H1 (cell line): Measurements from ENCODE around the gene MISFA. TPM values are rescaled to one million over a fixed set of nuclear protein-coding genes. Genes with fewer than 3 reads are reported as not detected.

Experiments
- CTCF ChIA-PET: fragments of 300-600 bp; sonication (Branson Sonifier 250); formaldehyde crosslinking; loops from one replicate; lab custom pipeline; 2021; ENCODE audit not compliant: partially characterized antibody; lab: Charles Lee
- POLR2A ChIA-PET: fragments of 300-600 bp; sonication (Branson Sonifier 250); formaldehyde crosslinking; loops from one replicate; lab custom pipeline; 2021; ENCODE audit warnings: inconsistent platforms; ENCODE audit not compliant: partially characterized antibody; lab: Charles Lee
- DNase-seq, 2 experiments: peaks; one replicate each; pipeline versions ENCODE4 v3.0.0 to v3.0.0-alpha.2; 2010 to 2022; ENCODE audit warnings: low spot score in 2 of 2, low read depth in 1 of 2, mixed read lengths in 1 of 2
- FAIRE-seq: peaks from 2 replicates; lab custom pipeline; 2011; peaks lifted over from hg19 to GRCh38; lab: Jason Lieb, UNC
- H2AFZ ChIP-seq: 2 replicates; pipeline ENCODE4 v1.8.1; 2012; ENCODE audit warnings: low read length, inconsistent platforms
- H2AK5ac ChIP-seq: 2 replicates; pipeline ENCODE4 v1.6.1; 2013; ENCODE audit warnings: low read depth, low read length
- H2BK120ac ChIP-seq: replicated peaks from 2 replicates; pipeline ENCODE3; 2013; ENCODE audit warnings: low read depth, low read length, inconsistent platforms
- H2BK12ac ChIP-seq: 2 replicates; pipeline ENCODE4 v1.6.1; 2013; ENCODE audit warnings: low read depth, low read length
- H2BK15ac ChIP-seq: 2 replicates; pipeline ENCODE4 v1.6.1; 2013; ENCODE audit warnings: low read length
- H2BK20ac ChIP-seq: 2 replicates; pipeline ENCODE4 v1.6.1; 2013; ENCODE audit warnings: low read length
- H2BK5ac ChIP-seq: 2 replicates; pipeline ENCODE4 v1.6.1; 2013; ENCODE audit warnings: low read depth, low read length
- H3K14ac ChIP-seq: 2 replicates; pipeline ENCODE4 v1.6.1; 2013; ENCODE audit warnings: inconsistent platforms; ENCODE audit not compliant: insufficient read length
- H3K18ac ChIP-seq: 2 replicates; pipeline ENCODE4 v1.6.1; 2013; ENCODE audit warnings: low read length; ENCODE audit errors: extremely low read depth
- H3K23ac ChIP-seq: 2 replicates; pipeline ENCODE4 v1.6.1; 2013; ENCODE audit warnings: inconsistent platforms; ENCODE audit not compliant: insufficient read length
- H3K23me2 ChIP-seq: 2 replicates; pipeline ENCODE4 v1.6.1; 2013; ENCODE audit warnings: low read depth, low read length
- H3K27ac ChIP-seq: 2 replicates; pipeline ENCODE4 v1.6.1; 2011; ENCODE audit warnings: low read depth, low read length, inconsistent platforms
- H3K27me3 ChIP-seq, 4 experiments: replicated peaks in 1 of 4; 1 replicate in 1 of 4; 2 replicates in 3 of 4; pipeline versions ENCODE4 v1.6.1 to v1.8.1; 2011 to 2013; ENCODE audit warnings: low read length in 3 of 4, mild to moderate bottlenecking in 3 of 4, inconsistent platforms in 2 of 4, mixed read lengths in 2 of 4, moderate library complexity in 1 of 4; ENCODE audit not compliant: control insufficient read depth in 3 of 4, insufficient read depth in 3 of 4; ENCODE audit errors: extremely low read depth in 1 of 4
- H3K36me3 ChIP-seq, 4 experiments: 2 replicates each; pipeline versions ENCODE4 v1.6.1 to v1.8.1; 2011 to 2013; ENCODE audit warnings: mild to moderate bottlenecking in 4 of 4, low read length in 3 of 4, moderate library complexity in 2 of 4, control low read depth in 1 of 4, inconsistent platforms in 1 of 4; ENCODE audit not compliant: insufficient read depth in 4 of 4, control insufficient read depth in 2 of 4
- H3K4ac ChIP-seq: replicated peaks from 2 replicates; pipeline ENCODE3; 2013; ENCODE audit warnings: low read length, low read depth, mixed read lengths, inconsistent platforms; ENCODE audit not compliant: insufficient read length
- H3K4me1 ChIP-seq, 4 experiments: replicated peaks in 1 of 4; 1 replicate in 1 of 4; 2 replicates in 3 of 4; pipeline versions ENCODE4 v1.6.1 to v1.8.1; 2011 to 2013; ENCODE audit warnings: low read length in 3 of 4, inconsistent platforms in 2 of 4, mixed read lengths in 1 of 4; ENCODE audit not compliant: insufficient read depth in 4 of 4, control insufficient read depth in 3 of 4
- H3K4me2 ChIP-seq, 2 experiments: 2 replicates each; pipeline versions ENCODE4 v1.6.1 to v1.8.1; 2011 to 2013; ENCODE audit warnings: low read depth in 2 of 2, low read length in 2 of 2, control low read depth in 1 of 2, inconsistent platforms in 1 of 2, mild to moderate bottlenecking in 1 of 2; ENCODE audit not compliant: insufficient read depth in 1 of 2
- H3K4me3 ChIP-seq, 4 experiments: fragments of 200-600, 300-600 bp in 1 of 4; sonication (generic), shearing (Covaris generic), sonication (Bioruptor Twin) in 1 of 4; 2 replicates each; pipeline versions ENCODE4 v1.5.1 to v1.8.1; 2011 to 2016; ENCODE audit warnings: low read length in 4 of 4, low read depth in 3 of 4, control low read depth in 2 of 4, inconsistent platforms in 2 of 4, mild to moderate bottlenecking in 2 of 4, mixed read lengths in 1 of 4, moderate library complexity in 1 of 4; ENCODE audit not compliant: insufficient read depth in 2 of 4; ENCODE audit errors: extremely low read depth in 1 of 4
- H3K56ac ChIP-seq: replicated peaks from 2 replicates; pipeline ENCODE3; 2013; ENCODE audit warnings: low read depth, mild to moderate bottlenecking, mixed read lengths, low read length, inconsistent platforms; ENCODE audit not compliant: insufficient read length
- H3K79me1 ChIP-seq: 2 replicates; pipeline ENCODE4 v1.6.1; 2013; ENCODE audit warnings: low read depth, low read length, control low read depth
- H3K79me2 ChIP-seq, 2 experiments: 2 replicates each; pipeline versions ENCODE4 v1.6.1 to v1.8.1; 2012 to 2013; ENCODE audit warnings: low read length in 2 of 2, mild to moderate bottlenecking in 2 of 2, inconsistent platforms in 1 of 2; ENCODE audit not compliant: insufficient read depth in 2 of 2, control insufficient read depth in 1 of 2
- H3K9ac ChIP-seq, 4 experiments: replicated peaks in 1 of 4; 1 replicate in 1 of 4; 2 replicates in 3 of 4; pipeline versions ENCODE4 v1.6.1 to v1.8.1; 2011 to 2013; ENCODE audit warnings: low read depth in 3 of 4, low read length in 3 of 4, control low read depth in 2 of 4, mild to moderate bottlenecking in 2 of 4, moderate library complexity in 2 of 4, inconsistent platforms in 1 of 4; ENCODE audit errors: extremely low read depth in 1 of 4
- H3K9me3 ChIP-seq, 2 experiments: 2 replicates each; pipeline versions ENCODE4 v1.6.1 to v1.8.1; 2012 to 2013; ENCODE audit warnings: mild to moderate bottlenecking in 2 of 2, moderate library complexity in 2 of 2, control low read depth in 1 of 2, inconsistent platforms in 1 of 2, low read depth in 1 of 2, low read length in 1 of 2, mixed read lengths in 1 of 2; ENCODE audit not compliant: insufficient read depth in 2 of 2
- H4K20me1 ChIP-seq, 2 experiments: replicated peaks in 1 of 2; 2 replicates each; pipeline versions ENCODE3 to v1.8.1; 2011 to 2013; ENCODE audit warnings: inconsistent platforms in 2 of 2, low read length in 2 of 2, mild to moderate bottlenecking in 1 of 2; ENCODE audit not compliant: insufficient read depth in 2 of 2, control insufficient read depth in 1 of 2
- H4K5ac ChIP-seq: 2 replicates; pipeline ENCODE4 v1.6.1; 2013; ENCODE audit warnings: low read length, low read depth, mixed read lengths, inconsistent platforms; ENCODE audit not compliant: insufficient read length
- H4K8ac ChIP-seq: 2 replicates; pipeline ENCODE4 v1.8.0; 2013; ENCODE audit warnings: mild to moderate bottlenecking, moderate library complexity, low read length, inconsistent platforms; ENCODE audit not compliant: insufficient read depth; ENCODE audit errors: extremely low read depth
- H4K91ac ChIP-seq: replicated peaks from 2 replicates; pipeline ENCODE3; 2013; ENCODE audit warnings: low read length, mixed read lengths, inconsistent platforms; ENCODE audit not compliant: insufficient read length
- ASH2L ChIP-seq: fragments of 200-600, 300-600 bp; sonication (generic); IDR thresholded peaks from one replicate; pipeline ENCODE4 v1.7.1; 2017; ENCODE audit warnings: low read length
- CTBP2 ChIP-seq: IDR thresholded peaks from 2 replicates; pipeline ENCODE4 v1.7.0; 2011; ENCODE audit warnings: borderline replicate concordance, mild to moderate bottlenecking, moderate library complexity, mixed read lengths, low read length; ENCODE audit not compliant: insufficient read depth, insufficient read length
- NANOG ChIP-seq: IDR thresholded peaks from 2 replicates; pipeline ENCODE4 v1.6.1; 2011; ENCODE audit warnings: low read length, low read depth, mild to moderate bottlenecking, inconsistent platforms; ENCODE audit not compliant: insufficient read depth, poor library complexity, severe bottlenecking
- POLR2AphosphoS5 ChIP-seq: IDR thresholded peaks from 2 replicates; pipeline ENCODE4 v1.6.1; 2011; ENCODE audit warnings: low read depth, low read length
- RAD21 ChIP-seq, 2 experiments: IDR thresholded peaks in 1 of 2; conservative IDR thresholded peaks in 1 of 2; 2 replicates each; pipeline ENCODE4 v1.6.1; 2011; ENCODE audit warnings: low read depth in 2 of 2, low read length in 2 of 2, improper control_type of control experiment in 1 of 2, inconsistent platforms in 1 of 2, mild to moderate bottlenecking in 1 of 2, moderate library complexity in 1 of 2
- SIX5 ChIP-seq: IDR thresholded peaks from 2 replicates; pipeline ENCODE4 v1.6.1; 2011; ENCODE audit warnings: mild to moderate bottlenecking, low read depth, low read length
- SRF ChIP-seq: IDR thresholded peaks from 2 replicates; pipeline ENCODE4 v1.6.1; 2011; ENCODE audit warnings: mild to moderate bottlenecking, low read depth, low read length, moderate library complexity
- TEAD4 ChIP-seq: IDR thresholded peaks from 2 replicates; pipeline ENCODE4 v1.6.1; 2012; ENCODE audit warnings: low read depth, low read length, inconsistent platforms, mixed read lengths
- WGBS, 2 experiments: shearing (Covaris generic) in 1 of 2; methylation state at CpG; one replicate each; pipeline versions ENCODE4 v1.1.6 to v1.1.7; 2013 to 2015; ENCODE audit warnings: low lambda C conversion rate in 2 of 2, mixed read lengths in 2 of 2, inconsistent platforms in 1 of 2, low coverage in 1 of 2, missing lambda C conversion rate in 1 of 2; ENCODE audit not compliant: insufficient replicate concordance in 2 of 2, insufficient coverage in 1 of 2, insufficient read length in 1 of 2; ENCODE audit errors: extremely low coverage in 1 of 2, missing lambda C conversion rate in 1 of 2; 5-methylcytosine and 5-hydroxymethylcytosine counted together
- polyA plus RNA-seq, 7 experiments: library from polyadenylated mRNA; depleted of rRNA in 3 of 7; stranded (reverse) in 5 of 7; unstranded in 2 of 7; fragments of >200 nt in 5 of 7; fragments of 200-250 nt in 2 of 7; gene quantifications; 1 replicate in 5 of 7; 2 replicates in 1 of 7; 4 replicates in 1 of 7; pipeline versions ENCODE4 v1.2.1 to v1.2.3, GENCODE V29; 2011 to 2013; ENCODE audit warnings: missing spikeins in 2 of 7, mixed read lengths in 2 of 7
- total RNA-seq: library from RNA; stranded (reverse); fragmentation: NEBNext Ultra II Directional; extraction: Animal tissue kit (Norgen Biotek cat#: 25700); gene quantifications from 2 replicates; pipeline ENCODE4 v1.2.1, GENCODE V29; 2021
- TF ChIP-seq, protein P1 (sequence below), 3 experiments: IDR thresholded peaks; 1 replicate in 2 of 3; 2 replicates in 1 of 3; pipeline versions ENCODE4 v1.5.1 to v1.6.1; 2011; ENCODE audit warnings: low read length in 3 of 3, mild to moderate bottlenecking in 3 of 3, inconsistent platforms in 2 of 3, low read depth in 1 of 3, moderate library complexity in 1 of 3; ENCODE audit not compliant: insufficient read depth in 1 of 3; ENCODE audit errors: control extremely low read depth in 1 of 3
- TF ChIP-seq, protein P2 (sequence below): IDR thresholded peaks from 2 replicates; pipeline ENCODE4 v1.6.1; 2011; ENCODE audit warnings: low read length, improper control_type of control experiment

MISFA gene
- total and polyA plus RNA-seq, 2 of the 8 experiments (the other 6 are each of a cell fraction or from before 2014, with no cell fraction given), result 0.51 to 3.8 TPM

DNA sequence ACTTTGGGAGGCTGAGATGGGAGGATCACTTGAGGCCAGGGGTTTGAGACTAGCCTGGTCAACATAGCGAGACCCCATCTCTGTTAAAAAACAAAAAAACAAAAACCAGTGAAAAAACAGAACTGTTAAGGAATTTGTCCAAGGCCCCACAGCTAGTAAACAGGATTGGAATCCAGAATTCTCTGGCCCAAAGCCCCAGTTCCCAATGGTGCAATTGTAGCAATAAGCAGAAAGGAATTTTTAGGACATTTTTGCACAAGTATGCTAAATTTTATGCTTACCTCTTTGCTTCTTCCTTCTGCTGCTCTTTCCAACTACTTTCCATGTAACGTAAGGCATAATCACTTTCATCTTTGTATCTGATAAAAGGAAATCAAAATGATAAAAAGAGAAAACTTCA, 11.6 kb downstream of the MISFA start:
- Histone ChIP-seq H3K4me3 (no peak overlapping the region), H3K4ac (no peak overlapping the region), H3K36me3 (peaks cover 2 to 53% (median 25%) of the 10 kb centered on the region in 4 experiments; a peak in 7 of 8 replicates), H3K27me3 (no peaks in the 10 kb centered on the region), H4K20me1 (peaks cover 0 to 4% of the 10 kb centered on the region in 2 experiments), H4K91ac (no peak overlapping the region), H3K14ac (no peak overlapping the region), H3K9ac (no peak overlapping the region), H3K27ac (no peak overlapping the region), H2BK15ac (no peak overlapping the region), H3K4me1 (no peaks in the 10 kb centered on the region), H3K23ac (no peak overlapping the region), H3K79me2 (no peaks in the 10 kb centered on the region), H2BK20ac (no peak overlapping the region), H3K23me2 (no peaks in the 10 kb centered on the region), H2BK12ac (no peak overlapping the region), H2BK5ac (no peak overlapping the region), H3K4me2 (no peak overlapping the region), H4K5ac (no peak overlapping the region), H3K18ac (no peak overlapping the region), H2BK120ac (no peak overlapping the region), H3K56ac (no peak overlapping the region), H3K9me3 (no peaks in the 10 kb centered on the region), H4K8ac (no peak overlapping the region), H2AK5ac (no peak overlapping the region), H2AFZ (no peak overlapping the region), H3K79me1 (no peaks in the 10 kb centered on the region)
- FAIRE-seq, result no peak
- ChIA-PET POLR2A (interaction anchor here (1.7 kb wide), 1 partner anchor 10 kb away, joined by 4 read pairs; no protein-coding TSS in a partner anchor), CTCF (interaction anchor here (0.6 kb wide), 1 partner anchor 167 kb away, joined by 3 read pairs; no protein-coding TSS in a partner anchor)
- DNase-seq, result no peak
- whole genome bisulfite sequencing, 2 experiments, result 91% methylated on average over 2 of the region's 2 CpGs; no CpG with 5 or more reads in 1 of the 2 experiments
- TF ChIP-seq, protein P1, sequence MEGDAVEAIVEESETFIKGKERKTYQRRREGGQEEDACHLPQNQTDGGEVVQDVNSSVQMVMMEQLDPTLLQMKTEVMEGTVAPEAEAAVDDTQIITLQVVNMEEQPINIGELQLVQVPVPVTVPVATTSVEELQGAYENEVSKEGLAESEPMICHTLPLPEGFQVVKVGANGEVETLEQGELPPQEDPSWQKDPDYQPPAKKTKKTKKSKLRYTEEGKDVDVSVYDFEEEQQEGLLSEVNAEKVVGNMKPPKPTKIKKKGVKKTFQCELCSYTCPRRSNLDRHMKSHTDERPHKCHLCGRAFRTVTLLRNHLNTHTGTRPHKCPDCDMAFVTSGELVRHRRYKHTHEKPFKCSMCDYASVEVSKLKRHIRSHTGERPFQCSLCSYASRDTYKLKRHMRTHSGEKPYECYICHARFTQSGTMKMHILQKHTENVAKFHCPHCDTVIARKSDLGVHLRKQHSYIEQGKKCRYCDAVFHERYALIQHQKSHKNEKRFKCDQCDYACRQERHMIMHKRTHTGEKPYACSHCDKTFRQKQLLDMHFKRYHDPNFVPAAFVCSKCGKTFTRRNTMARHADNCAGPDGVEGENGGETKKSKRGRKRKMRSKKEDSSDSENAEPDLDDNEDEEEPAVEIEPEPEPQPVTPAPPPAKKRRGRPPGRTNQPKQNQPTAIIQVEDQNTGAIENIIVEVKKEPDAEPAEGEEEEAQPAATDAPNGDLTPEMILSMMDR (IDR thresholded peaks at IDR 0.05; ENCODE audit: control extremely low read depth in 1 of 3, insufficient read depth in 1 of 3, low read depth in 1 of 3, low read length in 3 of 3), result no peak
- TF ChIP-seq ASH2L (no peak), TEAD4 (no peak), SIX5 (no peak), CTBP2 (no peak), RAD21 (IDR thresholded peaks at IDR 0.05 in 1 of 2, conservative IDR thresholded peaks at IDR 0.05 in 1 of 2; ENCODE audit: low read depth in 2 of 2, low read length in 2 of 2) (no peak), NANOG (no peak), SRF (no peak), POLR2AphosphoS5 (no peak)
- TF ChIP-seq, protein P2, sequence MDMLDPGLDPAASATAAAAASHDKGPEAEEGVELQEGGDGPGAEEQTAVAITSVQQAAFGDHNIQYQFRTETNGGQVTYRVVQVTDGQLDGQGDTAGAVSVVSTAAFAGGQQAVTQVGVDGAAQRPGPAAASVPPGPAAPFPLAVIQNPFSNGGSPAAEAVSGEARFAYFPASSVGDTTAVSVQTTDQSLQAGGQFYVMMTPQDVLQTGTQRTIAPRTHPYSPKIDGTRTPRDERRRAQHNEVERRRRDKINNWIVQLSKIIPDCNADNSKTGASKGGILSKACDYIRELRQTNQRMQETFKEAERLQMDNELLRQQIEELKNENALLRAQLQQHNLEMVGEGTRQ, result no peak
